HG02885 (cell line): ENCODE results near the gene TMPRSS3.

Source experiments
- ATAC-seq: cut with Tn5 transposase; IDR thresholded peaks from one replicate; pipeline ENCODE4 v1.9.1; 2021; ENCODE audit warnings: mild to moderate bottlenecking; ENCODE audit not compliant: unreplicated experiment, poor library complexity

The TMPRSS3 gene

DNA sequence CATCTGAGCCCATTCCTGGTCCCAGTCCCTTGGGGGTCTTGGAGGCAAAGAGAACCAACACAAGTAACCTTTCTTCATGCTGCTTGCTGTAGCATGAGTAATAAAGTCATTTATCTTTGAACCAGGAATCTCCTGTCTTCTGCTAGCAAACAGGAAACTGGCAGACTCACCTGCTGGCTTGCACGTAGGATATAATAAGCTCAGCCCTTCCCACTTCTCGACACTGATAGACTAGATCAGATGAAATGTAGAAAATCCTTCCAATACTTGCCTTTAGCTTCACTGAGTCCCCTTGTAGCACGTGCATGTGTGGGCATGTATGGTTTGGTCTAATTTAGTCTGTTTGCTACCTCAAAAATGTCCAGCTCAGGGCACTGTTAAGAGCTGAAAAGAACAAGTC, 38.5 kb downstream of the TMPRSS3 start:
- no peak for ATAC-seq

DNA sequence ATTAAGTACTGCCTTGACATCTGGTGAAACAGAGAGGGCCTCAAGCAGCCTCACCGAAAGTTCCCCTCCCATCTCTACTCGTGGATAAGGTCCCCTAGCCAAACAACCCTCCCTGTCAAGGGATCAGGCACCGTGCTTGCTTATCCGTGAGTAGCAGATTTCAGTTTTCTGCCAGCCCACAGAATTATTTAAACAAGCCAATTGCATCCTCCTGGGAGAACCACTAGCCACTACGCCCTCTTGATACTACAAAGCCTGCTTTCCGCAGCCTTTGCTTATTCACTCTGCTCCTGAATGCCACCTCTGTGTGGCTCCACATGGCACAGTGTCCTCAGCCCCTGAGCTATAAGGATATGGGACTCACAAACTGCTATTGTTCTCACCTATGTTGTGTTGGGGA, 39.2 kb downstream of the TMPRSS3 start:
- no peak for ATAC-seq

DNA sequence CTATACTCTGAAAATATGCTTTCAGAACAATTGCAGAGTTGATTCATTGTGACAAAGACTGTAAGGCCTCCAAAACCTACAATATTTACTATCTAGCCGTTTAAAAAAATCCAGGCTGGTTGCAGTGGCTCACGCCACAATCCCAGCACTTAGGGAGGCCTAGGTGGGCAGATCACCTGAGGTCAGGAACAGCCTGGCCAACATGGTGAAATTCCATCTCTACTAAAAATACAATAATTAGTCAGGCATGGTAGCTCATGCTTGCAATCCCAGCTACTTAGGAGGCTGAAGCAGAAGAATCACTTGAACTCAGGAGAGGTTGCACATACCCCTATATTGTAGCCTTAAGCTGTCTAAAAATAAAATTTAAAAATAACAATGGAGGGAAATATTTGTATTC, 39.8 kb downstream of the TMPRSS3 start:
- no peak for ATAC-seq

DNA sequence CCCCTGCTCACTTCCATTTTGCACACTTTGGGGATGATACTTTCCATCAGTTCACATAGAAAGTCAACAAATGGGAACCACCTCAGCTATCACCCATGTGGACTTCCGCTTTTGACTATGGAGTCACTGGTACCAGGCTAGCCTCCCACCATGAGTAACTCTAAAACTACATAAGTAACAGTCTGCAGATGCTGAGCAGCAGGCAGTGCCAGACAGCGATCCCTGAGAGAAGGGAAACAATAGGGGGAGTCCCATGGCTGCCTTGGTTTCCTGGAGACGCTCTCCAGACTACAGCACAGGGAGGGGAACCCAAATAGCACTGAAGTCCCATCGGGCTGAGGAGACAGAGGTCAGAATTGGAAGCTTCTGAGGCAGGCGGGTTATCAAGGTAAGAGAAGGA, 42.2 kb downstream of the TMPRSS3 start:
- no peak for ATAC-seq

DNA sequence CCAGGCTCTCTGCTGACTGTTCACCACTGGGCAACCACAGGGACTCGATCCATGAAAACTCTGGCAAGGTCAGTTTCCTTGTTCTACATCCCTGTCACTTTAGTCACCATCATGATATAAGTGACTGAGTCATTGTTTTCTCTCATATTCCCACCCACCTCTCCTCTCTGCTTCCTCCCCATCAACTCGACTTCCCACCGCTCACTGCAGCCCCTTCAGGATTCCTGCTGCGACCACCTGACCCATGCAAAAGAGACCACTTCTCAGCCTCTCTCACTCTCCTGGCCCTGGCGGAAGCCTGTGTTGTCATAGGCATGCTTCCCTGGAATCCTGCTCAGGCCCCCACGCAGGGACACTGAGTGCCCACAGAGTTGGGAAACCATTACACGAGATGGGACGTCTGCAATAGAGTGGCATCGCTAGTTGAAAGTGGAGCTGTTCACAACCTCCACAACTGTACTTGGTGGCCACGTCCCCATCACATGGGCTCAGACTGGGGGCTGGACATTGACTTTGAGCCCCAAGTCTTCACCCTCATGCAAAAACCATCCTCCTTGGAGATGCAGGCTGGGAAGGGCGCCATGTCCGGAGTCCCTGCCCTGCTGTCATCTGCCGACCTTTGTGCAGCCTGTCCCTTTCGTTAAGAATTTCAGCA, 43.3 kb downstream of the TMPRSS3 start:
- no peak for ATAC-seq

DNA sequence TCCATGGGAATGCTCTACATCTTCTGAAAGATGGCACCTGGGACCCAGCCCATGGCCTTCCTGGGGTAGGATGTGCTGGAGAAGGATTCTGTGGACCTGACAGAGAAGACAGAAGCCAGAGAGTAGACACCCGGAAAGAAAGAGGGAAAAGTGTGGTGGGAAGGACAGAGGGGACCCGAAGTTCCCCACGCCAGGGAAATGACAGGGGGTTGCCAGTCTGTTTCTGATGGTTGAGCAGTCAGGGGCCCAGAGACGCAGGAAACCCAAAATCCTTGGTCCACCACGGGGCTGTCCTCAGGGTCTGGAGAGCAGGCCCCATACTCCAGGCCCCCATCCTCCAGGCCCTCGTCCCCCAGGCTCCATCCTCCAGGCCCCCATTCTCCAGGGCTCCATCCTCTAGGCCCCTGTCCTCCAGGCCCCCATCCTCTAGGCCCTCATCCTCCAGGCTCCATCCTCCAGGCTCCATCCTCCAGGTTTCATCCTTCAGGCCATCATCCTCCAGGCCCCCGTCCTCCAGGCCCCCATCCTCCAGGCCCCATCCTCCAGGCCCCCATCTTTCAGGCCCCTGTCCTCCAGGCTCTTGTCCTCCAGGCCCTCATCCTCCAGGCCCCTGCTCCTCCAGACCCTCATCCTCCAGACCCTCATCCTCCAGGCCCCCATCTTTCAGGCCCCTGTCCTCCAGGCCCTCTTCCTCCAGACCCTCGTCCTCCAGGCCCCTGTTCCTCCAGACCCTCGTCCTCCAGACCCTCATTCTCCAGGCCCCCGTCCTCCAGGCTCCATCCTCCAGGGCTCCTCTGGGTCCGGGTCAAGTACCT, 44.0 kb downstream of the TMPRSS3 start:
- no peak for ATAC-seq

DNA sequence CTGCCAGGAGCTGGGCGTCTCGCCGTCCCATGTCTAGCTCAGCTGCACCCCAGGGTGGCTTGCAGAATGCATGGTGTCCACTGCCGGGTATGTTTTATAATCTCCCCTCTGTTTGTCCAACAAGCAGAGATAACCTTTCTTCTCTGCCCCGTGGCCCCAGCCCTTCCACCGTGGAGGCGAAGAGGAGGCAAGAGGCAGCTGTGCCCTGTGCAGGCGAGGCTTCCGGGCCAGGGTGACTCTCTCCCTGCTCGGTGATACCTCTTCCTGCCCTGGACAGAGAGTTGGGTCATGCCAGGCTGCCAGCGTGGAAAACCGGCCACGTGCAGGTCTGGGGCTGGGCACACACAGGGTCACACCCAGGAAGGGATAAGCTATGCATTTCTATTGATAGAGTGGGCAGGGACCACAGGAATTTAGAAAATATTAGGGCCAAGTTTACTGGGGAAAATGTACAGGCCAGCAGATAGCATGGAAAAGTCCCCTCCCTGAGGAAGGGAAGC, 44.9 kb downstream of the TMPRSS3 start, which contains the start of gene TFF2:
Gene TFF2, minus strand, starts transcription at position 68 of the 500 bp plus-strand sequence. Its CDS starts 37 bp downstream, at position 31.
- ATAC-seq: no peak

DNA sequence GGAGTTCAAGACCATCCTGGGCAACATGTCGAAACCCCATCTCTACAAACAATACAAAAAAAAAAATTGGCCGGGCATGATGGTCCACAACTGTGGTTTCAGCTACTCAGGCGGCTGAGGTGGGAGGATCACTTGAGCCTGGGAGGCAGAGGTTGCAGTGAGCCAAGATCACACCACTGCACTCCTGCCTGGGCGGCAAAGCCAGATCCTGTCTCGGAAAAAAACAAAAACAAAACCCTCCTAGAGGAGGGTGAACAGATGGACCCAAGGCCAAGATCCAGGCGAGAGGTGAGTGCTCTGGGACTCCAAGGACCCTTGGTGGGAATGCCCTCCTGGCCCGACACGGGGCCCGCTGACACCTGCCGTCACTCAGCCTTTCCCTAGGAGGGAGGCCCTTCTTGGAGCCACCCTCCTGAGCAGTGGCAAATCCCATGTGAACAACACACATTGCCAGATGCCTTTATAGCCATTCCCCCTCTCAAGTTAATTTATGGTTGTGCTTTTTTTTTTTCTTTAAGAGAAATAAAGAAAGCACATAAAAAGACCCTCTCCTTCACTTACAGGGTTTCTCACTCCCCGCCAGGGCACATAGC, 45.4 kb downstream of the TMPRSS3 start:
- no peak for ATAC-seq

DNA sequence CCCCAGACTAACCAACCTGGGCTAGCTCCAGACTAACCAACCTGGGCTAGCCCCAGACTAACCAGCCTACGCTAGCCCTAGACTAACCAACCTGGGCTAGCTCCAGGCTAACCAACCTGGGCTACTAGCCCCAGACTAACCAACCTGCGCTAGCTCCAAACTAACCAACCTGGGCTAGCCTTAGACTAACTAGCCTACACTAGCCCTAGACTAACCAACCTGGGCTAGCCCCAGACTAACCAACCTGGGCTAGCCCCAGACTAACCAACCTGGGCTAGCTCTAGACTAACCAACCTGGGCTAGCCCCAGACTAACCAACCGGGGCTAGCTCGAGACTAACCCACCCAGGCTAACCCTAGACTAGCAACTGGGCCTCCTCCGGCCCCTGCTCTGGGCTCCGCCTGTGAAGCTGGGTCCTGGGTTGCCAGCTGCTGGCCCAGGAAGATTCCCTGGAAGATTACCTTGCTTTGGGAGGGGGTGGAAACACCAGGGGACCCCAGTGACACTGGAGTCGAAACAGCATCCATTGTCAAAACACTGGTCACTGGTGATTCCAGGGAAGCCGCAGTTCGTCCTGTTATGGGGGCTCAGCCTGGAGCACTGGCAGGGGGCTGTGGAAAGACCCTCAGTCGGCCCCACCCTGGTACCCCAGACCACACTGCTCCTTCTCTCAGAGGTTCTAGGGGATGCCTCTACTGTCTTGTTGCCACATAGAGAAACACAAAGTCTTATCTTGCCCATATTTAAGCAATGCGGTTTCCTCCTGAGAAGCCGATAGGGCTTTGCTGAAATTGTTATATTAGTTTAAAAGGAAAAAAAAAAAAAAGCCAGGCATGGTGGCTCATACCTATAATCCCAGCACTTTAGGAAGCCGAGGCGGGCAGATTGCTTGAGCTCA, 46.2 kb downstream of the TMPRSS3 start:
- ATAC-seq: no peak

DNA sequence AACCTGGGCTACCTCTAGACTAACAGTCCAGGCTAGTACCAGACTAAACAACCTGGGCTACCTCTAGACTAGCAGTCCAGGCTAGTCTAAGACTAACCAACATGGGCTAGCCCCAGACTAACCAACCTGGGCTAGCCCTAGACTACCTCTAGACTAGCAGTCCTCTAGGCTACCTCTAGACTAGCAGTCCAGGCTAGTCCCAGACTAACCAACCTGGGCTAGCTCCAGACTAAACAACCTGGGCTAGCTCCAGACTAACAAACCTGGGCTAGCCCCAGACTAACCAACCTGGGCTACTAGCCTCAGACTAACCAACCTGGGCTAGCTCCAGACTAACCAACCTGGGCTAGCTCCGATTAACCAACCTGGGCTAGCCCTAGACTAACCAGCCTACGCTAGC, 47.1 kb downstream of the TMPRSS3 start:
- no peak for ATAC-seq

DNA sequence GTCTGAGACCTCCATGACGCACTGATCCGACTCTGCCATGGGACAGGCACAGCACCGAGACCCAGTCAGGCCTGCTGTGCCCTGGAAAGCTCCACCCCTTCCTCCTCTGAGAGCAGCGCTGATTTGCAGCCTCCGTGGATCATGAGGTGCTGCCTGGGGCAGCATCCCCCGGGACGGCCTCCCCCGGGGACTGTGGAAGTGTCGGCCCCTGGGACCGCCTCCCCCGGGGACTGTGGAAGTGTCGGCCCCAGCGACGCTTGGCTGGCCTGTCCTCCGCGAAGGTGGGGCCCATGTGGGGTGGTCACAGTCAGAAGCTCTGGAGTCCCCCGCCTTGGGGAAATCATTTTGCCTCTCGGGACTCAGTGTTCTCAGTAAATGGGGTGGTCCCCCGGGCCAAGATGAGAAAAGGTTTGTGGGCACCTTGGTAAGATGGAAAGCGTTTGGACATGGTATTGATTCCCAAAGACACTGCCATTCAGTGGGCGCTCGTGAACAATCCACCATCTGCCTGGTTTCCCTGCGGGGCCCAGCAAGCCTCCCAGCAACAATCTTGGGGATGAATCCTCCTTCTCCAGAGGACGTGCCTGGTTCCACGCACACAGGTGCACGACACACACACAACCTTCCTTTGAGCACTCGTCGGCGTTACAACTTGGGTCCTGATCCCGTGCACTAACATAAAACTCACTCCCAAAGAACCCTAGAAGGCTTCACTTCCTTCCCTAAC, 48.1 kb downstream of the TMPRSS3 start:
- ATAC-seq: no peak

DNA sequence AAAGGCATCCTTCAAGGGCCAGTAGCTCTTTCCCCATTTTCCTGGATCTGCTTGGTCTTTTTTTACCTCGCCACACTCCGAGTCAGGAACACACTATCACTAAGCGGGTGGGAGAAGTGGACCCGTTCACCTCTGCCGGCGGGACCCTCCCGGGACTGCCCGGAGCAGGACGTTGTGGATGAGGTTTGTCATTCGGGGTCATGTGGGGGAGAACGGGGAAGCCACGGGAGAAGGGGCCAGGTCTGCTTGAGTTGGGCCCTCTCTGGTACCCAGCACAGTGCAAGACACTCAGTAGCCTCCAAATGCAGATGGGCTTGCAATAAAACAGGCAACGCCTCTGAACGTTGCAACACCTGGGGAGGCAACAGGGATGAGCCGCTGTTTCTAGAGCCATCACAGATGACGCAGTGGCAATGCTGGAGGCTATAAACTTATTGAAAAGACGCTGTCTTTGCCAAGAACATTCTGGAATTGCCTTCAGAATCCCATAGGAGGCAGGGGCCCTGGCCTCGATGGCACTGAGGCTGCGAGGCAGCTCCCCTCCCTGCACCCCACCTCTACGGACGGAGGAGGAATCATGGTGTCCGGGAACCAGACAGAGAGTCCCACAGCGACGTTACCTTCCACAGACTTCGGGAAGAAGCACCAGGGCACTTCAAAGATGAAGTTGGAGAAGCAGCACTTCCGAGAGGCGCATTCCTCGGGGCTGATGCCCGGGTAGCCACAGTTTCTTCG, 48.8 kb downstream of the TMPRSS3 start:
- no peak for ATAC-seq

DNA sequence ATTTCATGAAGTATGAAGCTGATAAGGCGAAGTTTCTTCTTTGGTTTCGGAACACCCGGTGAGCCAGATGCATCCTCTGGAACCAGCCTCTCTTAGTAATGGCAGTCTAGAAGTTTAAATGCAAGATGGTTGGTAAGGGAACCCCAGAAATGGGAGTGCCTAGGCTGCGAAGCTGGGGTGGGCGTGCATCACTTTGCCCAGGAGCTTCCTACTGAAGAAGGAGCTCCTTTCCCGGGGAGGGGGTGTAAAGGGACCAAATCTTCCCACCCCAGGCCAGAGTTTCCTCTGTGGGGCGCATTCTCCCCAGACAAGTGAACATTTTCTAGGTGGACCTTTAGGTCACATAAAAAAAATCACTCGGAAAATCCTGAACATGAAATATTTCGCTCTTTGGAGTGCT, 49.4 kb downstream of the TMPRSS3 start:
- ATAC-seq: no peak

DNA sequence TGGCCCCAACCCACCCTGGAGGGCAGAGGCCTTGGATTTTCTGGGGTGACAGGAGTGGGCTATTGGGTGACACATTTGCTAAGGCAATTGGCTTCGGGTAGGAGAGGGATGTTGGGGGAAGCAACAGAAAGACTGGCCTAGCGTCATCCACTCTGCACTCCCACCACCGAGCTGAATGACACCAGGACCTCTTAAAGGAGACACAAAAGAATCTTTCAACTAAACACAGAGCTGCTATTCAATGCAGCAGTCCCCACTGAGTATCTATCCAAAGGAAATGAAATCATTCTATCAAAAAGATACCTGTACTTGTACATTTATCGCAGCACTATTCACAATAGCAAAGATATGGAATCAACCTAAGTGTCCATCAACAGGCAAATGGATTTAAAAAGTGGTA, 51.2 kb downstream of the TMPRSS3 start:
- ATAC-seq: no peak

DNA sequence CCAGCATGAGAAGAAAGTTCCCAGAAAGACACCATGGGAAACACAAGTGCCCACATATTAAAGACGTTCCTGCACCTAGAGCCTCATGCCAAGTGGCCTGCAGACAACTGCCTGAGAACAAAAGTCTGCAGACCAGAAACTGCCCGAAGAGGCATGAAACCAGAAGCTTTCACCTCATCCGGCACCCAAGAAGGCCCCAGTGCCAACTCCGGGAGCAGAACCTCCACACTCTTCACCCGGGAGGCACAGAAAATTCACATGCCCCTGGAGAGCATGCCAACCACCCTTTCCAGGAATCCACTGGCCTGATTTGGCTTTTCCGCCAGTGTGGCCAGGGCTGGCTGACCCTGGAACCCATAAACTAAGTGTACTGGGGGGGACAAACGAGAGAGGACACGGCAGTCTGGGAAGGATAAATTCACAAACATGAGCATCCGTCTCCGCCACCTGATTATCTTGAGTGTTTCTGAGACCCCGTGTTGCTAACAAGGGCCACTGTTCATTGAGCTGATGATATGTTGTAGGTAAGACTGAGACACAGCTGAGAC, 51.8 kb downstream of the TMPRSS3 start:
- no peak for ATAC-seq

DNA sequence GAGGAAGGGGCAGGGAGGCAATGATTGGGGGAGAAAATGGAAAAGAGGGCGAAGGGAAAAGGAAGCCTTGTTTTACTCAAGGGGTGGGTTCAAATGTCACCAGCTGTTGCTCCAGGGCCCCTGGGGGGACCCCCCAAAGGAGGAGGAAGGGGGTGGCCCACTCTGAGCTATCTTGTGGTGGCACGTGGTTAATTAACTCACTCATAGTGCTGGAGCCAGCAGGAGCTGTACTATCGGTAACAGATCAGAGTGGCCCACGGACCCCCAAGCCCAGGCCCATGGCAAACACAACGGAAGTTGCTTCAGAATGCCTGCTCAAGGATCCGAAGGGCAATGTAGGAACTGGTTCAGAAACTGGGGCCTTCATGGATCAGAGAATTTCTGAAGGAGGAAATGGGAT, 52.3 kb downstream of the TMPRSS3 start:
- no peak for ATAC-seq

DNA sequence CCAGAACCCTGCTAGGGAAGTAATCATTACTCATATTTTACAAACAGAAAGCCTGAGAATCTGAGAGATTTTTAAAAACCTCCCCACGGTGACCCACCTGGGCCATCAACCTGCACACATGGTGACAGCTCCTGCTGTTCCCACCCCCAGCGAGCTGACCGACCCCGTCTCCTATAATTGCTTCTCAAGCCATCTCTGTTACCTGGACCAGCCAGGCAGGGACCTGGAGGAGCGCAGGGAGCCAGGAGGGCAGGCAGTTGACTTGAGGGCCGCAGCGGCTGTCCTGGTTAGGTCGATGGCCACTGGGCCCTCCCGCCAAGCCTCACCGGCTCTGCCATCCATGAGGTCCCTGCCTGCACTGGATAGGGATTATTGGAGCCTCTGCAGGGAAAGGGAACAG, 52.8 kb downstream of the TMPRSS3 start:
- no peak for ATAC-seq

DNA sequence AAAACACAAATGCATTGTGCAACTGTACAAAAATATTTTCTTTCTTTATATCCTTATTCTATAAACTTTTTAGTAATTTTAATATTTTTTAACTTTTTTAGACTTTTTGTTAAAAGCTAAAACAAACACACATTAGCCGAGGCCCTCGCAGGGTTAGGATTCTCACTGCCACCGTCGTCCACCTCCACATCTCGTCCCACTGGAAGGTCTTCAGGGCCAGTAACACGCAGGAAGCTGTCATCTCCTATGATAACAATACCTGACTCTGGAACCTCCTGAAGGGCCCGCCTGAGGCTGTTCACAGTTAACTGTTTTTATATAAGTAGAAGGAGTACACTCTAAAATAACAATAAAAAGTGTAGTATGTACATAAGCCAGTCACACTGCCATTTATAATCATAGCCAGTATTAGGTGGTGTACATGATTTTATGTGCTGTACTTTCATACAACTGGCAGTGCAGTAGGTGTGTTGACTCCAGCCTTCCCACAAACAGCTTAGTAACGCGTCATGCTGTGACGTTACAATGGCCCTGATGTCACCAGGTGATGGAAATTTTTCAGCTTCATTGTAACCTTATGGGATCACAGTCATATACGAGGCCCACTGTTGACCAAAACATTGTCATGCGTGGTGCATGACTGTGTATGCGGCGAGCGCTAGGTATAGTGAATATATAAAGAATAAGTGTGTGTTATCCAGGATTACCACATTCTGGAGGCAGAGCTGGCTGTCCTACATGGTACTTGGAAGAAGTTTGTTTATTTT, 53.9 kb downstream of the TMPRSS3 start:
- ATAC-seq: no peak
